GM21423 (cell line): ENCODE results near the gene CTIF.
"Not testable (repeated sequence)": the region's sequence is repeated elsewhere in the genome, so short reads cannot be mapped to it uniquely, and the experiment has no call there.

Source experiments
- ATAC-seq: cut with Tn5 transposase; IDR thresholded peaks from one replicate; pipeline ENCODE4 v1.9.1; 2021; ENCODE audit warnings: mild to moderate bottlenecking, moderate library complexity; ENCODE audit not compliant: unreplicated experiment

The CTIF gene

GRCh38 chr18:48855422-48856377 lies 316.9 kb downstream of the CTIF start:
- no peak for ATAC-seq

- no peak for ATAC-seq
Measured at GRCh38 chr18:48857023-48857694, 318.3 kb downstream of the CTIF start.

GRCh38 chr18:48858676-48859075 lies 319.8 kb downstream of the CTIF start:
- ATAC-seq, result no peak

- no peak for ATAC-seq
Measured at GRCh38 chr18:48859311-48860268, 320.8 kb downstream of the CTIF start.

GRCh38 chr18:48860269-48861180 lies 321.7 kb downstream of the CTIF start:
- ATAC-seq, result no peak

- no peak for ATAC-seq
Measured at GRCh38 chr18:48861181-48861708, 322.4 kb downstream of the CTIF start.

GRCh38 chr18:48862132-48862531 lies 323.3 kb downstream of the CTIF start:
- no peak for ATAC-seq

GRCh38 chr18:48862678-48863270 lies 323.9 kb downstream of the CTIF start:
- ATAC-seq, result no peak

GRCh38 chr18:48863432-48864065 lies 324.7 kb downstream of the CTIF start:
- no peak for ATAC-seq

GRCh38 chr18:48864876-48865275 lies 326.0 kb downstream of the CTIF start:
- ATAC-seq, result no peak

- ATAC-seq, result no peak
Measured at GRCh38 chr18:48866028-48866733, 327.4 kb downstream of the CTIF start.

GRCh38 chr18:48866856-48867255 lies 328.0 kb downstream of the CTIF start:
- no peak for ATAC-seq

- ATAC-seq, result no peak
Measured at GRCh38 chr18:48867978-48868377, 329.1 kb downstream of the CTIF start.

GRCh38 chr18:48868468-48869466 lies 329.9 kb downstream of the CTIF start:
- ATAC-seq, result peak; percentile 74

- ATAC-seq, result no peak
Measured at GRCh38 chr18:48869591-48869990, 330.8 kb downstream of the CTIF start.

GRCh38 chr18:48870926-48871325 lies 332.1 kb downstream of the CTIF start:
- not testable (repeated sequence) for ATAC-seq
